H54 (cell line): ENCODE measurements around the gene RAB31.
"Not testable (repeated sequence)": the region's sequence is repeated elsewhere in the genome, so short reads cannot be mapped to it uniquely, and the experiment has no call there.

Experiments
- DNase-seq: peaks from one replicate; pipeline ENCODE4 v3.0.0; 2011; ENCODE audit warnings: low spot score, mixed read lengths; ENCODE audit not compliant: insufficient read length
- FAIRE-seq: peaks from 3 replicates; lab custom pipeline; 2011; peaks lifted over from hg19 to GRCh38; lab: Jason Lieb, UNC
- POLR2A ChIP-seq: IDR thresholded peaks from 2 replicates; pipeline ENCODE4 v1.6.1; 2011; ENCODE audit warnings: low read depth, mild to moderate bottlenecking, low read length

The RAB31 gene

GRCh38 chr18:9756933-9757470, 48.9 kb downstream of the RAB31 start:
- FAIRE-seq (no peak), DNase-seq (no peak)
- no peak for TF ChIP-seq POLR2A

- FAIRE-seq (peak; percentile 66), DNase-seq (peak; percentile 27)
- no peak for TF ChIP-seq POLR2A
Measured at GRCh38 chr18:9757827-9758621, 49.9 kb downstream of the RAB31 start.

GRCh38 chr18:9758624-9759075, 50.5 kb downstream of the RAB31 start:
- TF ChIP-seq POLR2A, result no peak
- no peak for FAIRE-seq

GRCh38 chr18:9760641-9761040, 52.5 kb downstream of the RAB31 start:
- no peak for TF ChIP-seq POLR2A
- FAIRE-seq (no peak), DNase-seq (no peak)

More at GRCh38 chr18:9758624-9759075, 50.5 kb downstream of the RAB31 start:
- DNase-seq, result no peak

GRCh38 chr18:9762526-9762925, 54.4 kb downstream of the RAB31 start:
- FAIRE-seq (no peak), DNase-seq (no peak)
- TF ChIP-seq POLR2A, result no peak

GRCh38 chr18:9763157-9763556, 55.1 kb downstream of the RAB31 start:
- FAIRE-seq (no peak), DNase-seq (no peak)
- TF ChIP-seq POLR2A, result no peak

- DNase-seq (no peak), FAIRE-seq (no peak)
- TF ChIP-seq POLR2A, result no peak
Measured at GRCh38 chr18:9764011-9764481, 55.9 kb downstream of the RAB31 start.

- FAIRE-seq (no peak), DNase-seq (no peak)
- TF ChIP-seq POLR2A, result no peak
Measured at GRCh38 chr18:9765501-9765900, 57.4 kb downstream of the RAB31 start.

- DNase-seq, result no peak
- TF ChIP-seq POLR2A, result no peak
- no peak for FAIRE-seq
Measured at GRCh38 chr18:9766076-9766481, 58.0 kb downstream of the RAB31 start.

GRCh38 chr18:9766740-9767139, 58.6 kb downstream of the RAB31 start:
- DNase-seq (no peak), FAIRE-seq (no peak)
- TF ChIP-seq POLR2A, result no peak

GRCh38 chr18:9768071-9768691, 60.1 kb downstream of the RAB31 start:
- FAIRE-seq, DNase-seq: not testable (repeated sequence)

GRCh38 chr18:9770111-9770510, 62.0 kb downstream of the RAB31 start:
- FAIRE-seq, DNase-seq: not testable (repeated sequence)

GRCh38 chr18:9771261-9771976, 63.3 kb downstream of the RAB31 start:
- TF ChIP-seq POLR2A, result no peak
- DNase-seq, result peak; percentile 73
- FAIRE-seq, result peak; percentile 81
